ENCODE results near the gene ZNF526.

Gene ZNF526

GRCh38 chr19:42230571-42230970 is 10.5 kb downstream of the ZNF526 start:
- no peak for TF ChIP-seq CTCF (IDR thresholded peaks at IDR 0.05; ENCODE audit: insufficient read depth, low read depth, low read length, missing control alignments)
- no peak overlapping the region for H3K4me3 ChIP-seq (ENCODE audit: low read length)
- DNase-seq (ENCODE audit: low read depth): no peak

- H3K4me3 ChIP-seq (ENCODE audit: low read length): no peak overlapping the region
- DNase-seq (ENCODE audit: low read depth): no peak
- TF ChIP-seq CTCF (IDR thresholded peaks at IDR 0.05; ENCODE audit: insufficient read depth, low read depth, low read length, missing control alignments): no peak
Observed at GRCh38 chr19:42232435-42232834, 12.3 kb downstream of the ZNF526 start.

- no peak overlapping the region for H3K4me3 ChIP-seq (ENCODE audit: low read length)
- no peak for DNase-seq (ENCODE audit: low read depth)
- no peak for TF ChIP-seq CTCF (IDR thresholded peaks at IDR 0.05; ENCODE audit: insufficient read depth, low read depth, low read length, missing control alignments)
Observed at GRCh38 chr19:42233106-42233505, 13.0 kb downstream of the ZNF526 start.

- no peak for DNase-seq (ENCODE audit: low read depth)
- no peak for TF ChIP-seq CTCF (IDR thresholded peaks at IDR 0.05; ENCODE audit: insufficient read depth, low read depth, low read length, missing control alignments)
Observed at GRCh38 chr19:42233678-42234292, 13.7 kb downstream of the ZNF526 start.

GRCh38 chr19:42234364-42234763 is 14.3 kb downstream of the ZNF526 start:
- no peak for TF ChIP-seq CTCF (IDR thresholded peaks at IDR 0.05; ENCODE audit: insufficient read depth, low read depth, low read length, missing control alignments)
- no peak for DNase-seq (ENCODE audit: low read depth)

More at GRCh38 chr19:42233678-42234292, 13.7 kb downstream of the ZNF526 start:
- no peak overlapping the region for H3K4me3 ChIP-seq (ENCODE audit: low read length)

GRCh38 chr19:42235181-42235580 is 15.1 kb downstream of the ZNF526 start:
- DNase-seq (ENCODE audit: low read depth): no peak
- H3K4me3 ChIP-seq (ENCODE audit: low read length): no peak overlapping the region
- no peak for TF ChIP-seq CTCF (IDR thresholded peaks at IDR 0.05; ENCODE audit: insufficient read depth, low read depth, low read length, missing control alignments)

More at GRCh38 chr19:42234364-42234763, 14.3 kb downstream of the ZNF526 start:
- H3K4me3 ChIP-seq (ENCODE audit: low read length): no peak overlapping the region
